Spleen (tissue), 11 donors: ENCODE data around the gene HDAC4. TPM values are rescaled to one million over a fixed set of nuclear protein-coding genes. Genes with fewer than 3 reads are reported as not detected.

Source experiments
- DNase-seq: peaks from one replicate; pipeline ENCODE4 v3.0.0-alpha.2; 2020
- H3K27ac ChIP-seq, 8 donors: fragments of 200-600 bp; sonication (generic) in 7 of 8; 1 replicate in 4 of 8; 2 replicates in 4 of 8; pipeline versions ENCODE4 v1.5.0 to v1.8.0; 2016 to 2021; ENCODE audit warnings: inconsistent platforms in 4 of 8, mild to moderate bottlenecking in 4 of 8, moderate library complexity in 1 of 8
- H3K27me3 ChIP-seq, 7 donors: fragments of 200-600 bp; sonication (generic) in 6 of 7; replicated peaks in 1 of 7; 1 replicate in 4 of 7; 2 replicates in 3 of 7; pipeline versions ENCODE4 v1.5.0 to v1.8.0; 2016 to 2021; ENCODE audit warnings: inconsistent platforms in 3 of 7, mild to moderate bottlenecking in 1 of 7
- H3K36me3 ChIP-seq, 6 donors: fragments of 200-600 bp; sonication (generic) in 5 of 6; 1 replicate in 4 of 6; 2 replicates in 2 of 6; pipeline versions ENCODE4 v1.5.0 to v1.8.0; 2016 to 2021; ENCODE audit warnings: inconsistent platforms in 2 of 6
- H3K4me1 ChIP-seq, 6 donors: fragments of 200-600 bp; sonication (generic) in 5 of 6; 1 replicate in 3 of 6; 2 replicates in 3 of 6; pipeline versions ENCODE4 v1.5.0 to v1.8.0; 2016 to 2021; ENCODE audit warnings: inconsistent platforms in 3 of 6
- H3K4me3 ChIP-seq, 8 donors: fragments of 200-600 bp; sonication (generic) in 7 of 8; 1 replicate in 4 of 8; 2 replicates in 4 of 8; pipeline versions ENCODE4 v1.5.0 to v1.8.0; 2016 to 2021; ENCODE audit warnings: inconsistent platforms in 4 of 8, mild to moderate bottlenecking in 4 of 8, moderate library complexity in 2 of 8
- H3K9me3 ChIP-seq, 8 donors: fragments of 200-600 bp; sonication (generic) in 7 of 8; 1 replicate in 4 of 8; 2 replicates in 4 of 8; pipeline versions ENCODE4 v1.5.0 to v1.8.0; 2016 to 2021; ENCODE audit warnings: inconsistent platforms in 4 of 8
- CTCF ChIP-seq, 11 experiments: fragments of 200-600 bp in 7 of 11; fragments of 450-650 bp in 4 of 11; sonication (generic) in 4 of 11; IDR thresholded peaks in 8 of 11; conservative IDR thresholded peaks in 3 of 11; 1 replicate in 7 of 11; 2 replicates in 4 of 11; pipeline versions ENCODE4 v1.4.0 to v1.8.0; 2016 to 2021; ENCODE audit warnings: antibody characterized with exemption in 11 of 11, inconsistent platforms in 4 of 11, mild to moderate bottlenecking in 1 of 11
- POLR2A ChIP-seq, 3 donors: fragments of 450-650 bp; IDR thresholded peaks; one replicate each; pipeline ENCODE4 v1.5.1; 2017; ENCODE audit warnings: antibody characterized with exemption in 3 of 3, mild to moderate bottlenecking in 1 of 3
- POLR2AphosphoS5 ChIP-seq, 3 donors: sonication (generic); formaldehyde crosslinking; IDR thresholded peaks; one replicate each; pipeline ENCODE4 v1.5.1; 2017; ENCODE audit warnings: antibody characterized with exemption in 3 of 3
- WGBS, 5 donors: extraction: QIAGEN DNeasy Blood & Tissue Kit in 3 of 5; methylation state at CpG; one replicate each; pipeline versions ENCODE4 v1.1.5 to v1.1.7; 2013 to 2018; 5-methylcytosine and 5-hydroxymethylcytosine counted together
- intact Hi-C: fragments of 100-400 bp; cut with DNase I; formaldehyde crosslinking; loops from one replicate; pipeline ENCODE4 v1.15.0; 2023; ENCODE audit warnings: low total_unique reads
- polyA plus RNA-seq, 3 donors: library from polyadenylated mRNA; stranded (reverse); fragments of 200-250 nt; gene quantifications; one replicate each; pipeline ENCODE4 v1.2.1, GENCODE V29; 2013
- total RNA-seq, 7 donors: library from RNA; depleted of rRNA in 3 of 7; stranded (reverse); fragments of >200 nt in 3 of 7; fragmentation: NEBNext Ultra II Directional in 4 of 7; extraction: Animal tissue kit (Norgen Biotek cat#: 25700) in 4 of 7; gene quantifications; one replicate each; pipeline versions ENCODE4 v1.1.0 to v1.2.1, GENCODE V29; 2016 to 2021
- donor health status: healthy with polysubstance abuse.
- donor health status: DM: no; HTN: no; CAD: no; lungs with moderate emphysema.
- donor health status: DM: no; HTN: no; CAD: no.
- donor health status: Bipolar disorder and iron deficiency.
- donor health status: healthy.
- donor health status: DM: no; HTN: no; CAD: no.
- donor health status: DM: yes; HTN: yes; CAD: no.

HDAC4 gene
- total and polyA plus RNA-seq, 10 donors: 3.2 to 122 (median 69.5) TPM

GRCh38 chr2:239187464-239188253 is 213.2 kb downstream of the HDAC4 start:
- intact Hi-C loops: no loop called here
- Histone ChIP-seq H3K4me1 (peaks cover 0 to 6% (median 0%) of the 10 kb centered on the region in 6 donors), H3K27ac (no peak overlapping the region), H3K9me3 (peaks cover 0 to 17% (median 14%) of the 10 kb centered on the region in 8 donors), H3K36me3 (peaks cover 6 to 79% (median 46%) of the 10 kb centered on the region in 6 donors), H3K4me3 (no peak overlapping the region), H3K27me3 (no peaks in the 10 kb centered on the region)
- WGBS, 5 donors: 85 to 97% (median 90%) methylated on average over 11 to 15 of the region's 15 CpGs
- DNase-seq: no peak
- TF ChIP-seq CTCF (IDR thresholded peaks at IDR 0.05 in 8 of 11, conservative IDR thresholded peaks at IDR 0.05 in 3 of 11): no peak
- TF ChIP-seq POLR2AphosphoS5 (IDR thresholded peaks at IDR 0.05): no peak
- TF ChIP-seq POLR2A (IDR thresholded peaks at IDR 0.05): no peak

- intact Hi-C loops: no loop called here
- DNase-seq: no peak
- WGBS, 5 donors: 91 to 97% (median 95%) methylated on average over 17 to 20 of the region's 20 CpGs
- Histone ChIP-seq H3K36me3 (peaks cover 6 to 89% (median 53%) of the 10 kb centered on the region in 6 donors), H3K9me3 (peaks cover 0 to 17% (median 14%) of the 10 kb centered on the region in 8 donors), H3K27ac (no peak overlapping the region), H3K4me1 (no peaks in the 10 kb centered on the region), H3K27me3 (no peaks in the 10 kb centered on the region), H3K4me3 (no peak overlapping the region)
- TF ChIP-seq POLR2A (IDR thresholded peaks at IDR 0.05) (no peak), POLR2AphosphoS5 (IDR thresholded peaks at IDR 0.05) (no peak), CTCF (IDR thresholded peaks at IDR 0.05 in 8 of 11, conservative IDR thresholded peaks at IDR 0.05 in 3 of 11) (no peak)
Measured at GRCh38 chr2:239186516-239187357, 214.1 kb downstream of the HDAC4 start.

GRCh38 chr2:239184968-239185903 is 215.6 kb downstream of the HDAC4 start:
- Histone ChIP-seq H3K4me1 (no peaks in the 10 kb centered on the region), H3K4me3 (no peak overlapping the region), H3K9me3 (peaks cover 0 to 17% (median 14%) of the 10 kb centered on the region in 8 donors), H3K27ac (no peak overlapping the region), H3K36me3 (peaks cover 6 to 96% (median 56%) of the 10 kb centered on the region in 6 donors), H3K27me3 (no peaks in the 10 kb centered on the region)
- intact Hi-C loops: no loop called here
- DNase-seq: no peak
- TF ChIP-seq CTCF (IDR thresholded peaks at IDR 0.05 in 8 of 11, conservative IDR thresholded peaks at IDR 0.05 in 3 of 11) (no peak), POLR2AphosphoS5 (IDR thresholded peaks at IDR 0.05) (peak in 1 of 3 donors; percentile 23)
- 91 to 99% (median 94%) methylated on average over 8 to 14 of the region's 14 CpGs for WGBS, 5 donors
